HG02938 (cell line): ENCODE measurements around the gene THRB.

ENCODE experiments used
- ATAC-seq: cut with Tn5 transposase; IDR thresholded peaks from one replicate; pipeline ENCODE4 v1.9.1; 2021; ENCODE audit warnings: mild to moderate bottlenecking, moderate library complexity; ENCODE audit not compliant: unreplicated experiment

Gene THRB

DNA sequence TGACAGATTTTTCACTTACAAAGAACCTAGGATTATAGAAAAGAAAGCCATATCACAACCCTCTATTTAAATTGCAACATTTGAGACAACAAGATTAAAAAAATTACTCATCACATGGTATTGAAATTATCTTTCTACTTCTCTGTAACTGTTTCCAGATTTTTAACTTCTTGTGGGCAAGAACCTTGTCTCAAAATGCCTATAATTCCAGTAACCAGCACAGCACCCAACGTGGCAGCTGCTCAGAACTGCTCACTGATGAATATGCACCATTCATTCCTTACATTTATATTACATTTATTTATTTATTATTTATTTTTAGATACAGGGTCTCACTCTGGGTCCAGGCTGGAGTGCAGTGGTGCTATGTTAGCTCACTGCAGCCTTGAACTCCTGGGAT is 216.1 kb downstream of the THRB start:
- no peak for ATAC-seq

- no peak for ATAC-seq
Observed at GRCh38 chr3:24273491-24273890, 221.2 kb downstream of the THRB start.

- no peak for ATAC-seq
Observed at GRCh38 chr3:24272875-24273274, 221.8 kb downstream of the THRB start.

GRCh38 chr3:24272408-24272807 is 222.2 kb downstream of the THRB start:
- no peak for ATAC-seq

DNA sequence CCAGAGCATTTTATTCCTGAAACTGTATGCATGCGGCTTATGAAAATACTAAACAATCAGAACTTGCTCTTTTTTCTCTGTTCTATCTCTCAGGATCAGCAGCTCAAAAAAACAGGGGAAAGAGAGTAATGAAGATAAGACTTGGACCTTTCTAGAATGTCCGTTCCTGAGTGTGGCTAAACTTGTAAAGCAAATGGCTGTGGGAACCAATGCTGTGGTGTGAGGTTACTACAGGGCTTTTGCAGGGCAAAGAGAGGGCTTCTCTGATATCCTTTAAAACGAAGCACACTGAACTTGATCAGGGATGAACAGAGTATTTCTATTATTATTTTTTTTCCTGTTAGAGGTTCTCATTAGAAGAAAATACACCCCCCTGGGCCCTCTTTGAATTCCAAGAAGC is 223.4 kb downstream of the THRB start:
- ATAC-seq: no peak

DNA sequence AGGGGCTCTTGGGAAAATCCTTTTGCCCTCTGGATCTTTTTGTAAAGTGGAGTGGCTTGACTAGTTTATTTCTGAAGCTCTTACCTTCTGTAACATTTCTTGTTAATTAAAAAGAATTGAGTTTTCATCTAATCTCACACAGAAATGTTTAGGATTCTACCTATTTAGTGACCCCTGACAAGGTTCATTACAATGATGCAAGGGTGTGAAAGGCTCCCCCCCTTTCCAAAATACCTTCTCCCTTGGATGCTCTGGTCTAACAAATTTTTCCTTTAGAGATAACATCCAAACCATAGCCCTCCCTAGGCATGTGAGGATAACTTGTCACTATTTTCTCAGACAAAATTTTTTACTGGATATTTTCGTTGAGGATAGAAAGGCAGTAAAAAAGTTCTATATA is 223.9 kb downstream of the THRB start:
- no peak for ATAC-seq

DNA sequence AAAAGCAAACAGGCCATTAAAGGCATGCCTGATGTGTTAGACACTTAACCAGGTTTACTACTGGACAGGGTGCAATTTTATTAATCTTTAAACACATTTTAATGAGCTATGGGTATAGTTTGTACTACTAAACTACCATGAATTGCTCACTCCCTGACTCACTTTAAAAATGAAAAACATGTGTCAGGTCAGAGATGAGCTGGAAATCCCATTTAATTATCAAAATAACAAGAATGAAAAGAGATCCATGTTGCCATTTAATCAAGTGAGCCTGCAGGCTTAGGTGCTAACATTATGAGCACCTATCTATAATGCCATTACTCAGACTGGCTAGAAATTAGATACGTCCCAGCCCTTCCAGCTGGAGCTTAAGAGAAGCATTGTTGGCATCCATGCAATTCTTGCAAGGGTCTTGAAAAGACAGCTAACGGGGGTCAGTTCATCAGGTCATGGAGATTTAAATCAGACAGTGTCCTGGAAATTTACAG is 224.4 kb downstream of the THRB start:
- no peak for ATAC-seq

DNA sequence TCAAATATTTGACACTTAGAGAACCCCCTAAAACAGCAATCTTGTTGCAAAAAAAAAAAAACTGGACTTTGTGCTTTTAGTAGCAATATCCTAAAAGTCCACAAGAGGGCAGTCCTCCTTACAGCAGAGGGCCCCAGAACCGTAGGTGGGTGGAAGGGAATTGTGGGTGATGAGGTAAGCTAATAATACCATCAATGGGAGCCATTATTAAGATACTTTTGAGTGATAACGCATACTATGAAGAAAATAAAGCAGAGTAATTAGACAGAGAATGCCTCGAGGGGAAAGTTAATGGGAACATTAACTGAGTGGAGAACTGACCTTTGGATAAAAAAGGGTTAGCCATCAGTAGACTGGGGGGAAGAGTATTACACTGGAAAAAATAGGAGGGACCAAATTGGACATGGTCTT is 229.9 kb downstream of the THRB start:
- ATAC-seq: peak; percentile 81

DNA sequence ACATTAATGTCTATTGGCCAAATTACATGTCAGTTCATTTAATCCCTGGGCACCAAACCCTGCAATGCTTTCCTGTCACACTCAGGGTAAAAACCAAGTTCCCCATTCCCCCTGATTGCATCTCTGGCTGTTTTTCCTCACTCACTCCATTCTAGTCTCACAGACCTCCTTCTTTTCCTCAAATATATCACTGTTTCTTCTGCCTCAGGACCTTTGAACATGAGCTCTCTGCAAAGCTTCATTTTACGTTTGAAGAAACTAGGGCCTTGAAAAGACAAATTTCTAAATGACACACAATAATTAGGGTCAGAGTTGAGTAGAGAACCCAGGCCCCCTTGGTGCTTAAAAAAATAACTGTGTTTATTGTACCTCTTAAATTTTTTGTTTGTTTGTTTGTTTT is 230.6 kb downstream of the THRB start:
- ATAC-seq: no peak

DNA sequence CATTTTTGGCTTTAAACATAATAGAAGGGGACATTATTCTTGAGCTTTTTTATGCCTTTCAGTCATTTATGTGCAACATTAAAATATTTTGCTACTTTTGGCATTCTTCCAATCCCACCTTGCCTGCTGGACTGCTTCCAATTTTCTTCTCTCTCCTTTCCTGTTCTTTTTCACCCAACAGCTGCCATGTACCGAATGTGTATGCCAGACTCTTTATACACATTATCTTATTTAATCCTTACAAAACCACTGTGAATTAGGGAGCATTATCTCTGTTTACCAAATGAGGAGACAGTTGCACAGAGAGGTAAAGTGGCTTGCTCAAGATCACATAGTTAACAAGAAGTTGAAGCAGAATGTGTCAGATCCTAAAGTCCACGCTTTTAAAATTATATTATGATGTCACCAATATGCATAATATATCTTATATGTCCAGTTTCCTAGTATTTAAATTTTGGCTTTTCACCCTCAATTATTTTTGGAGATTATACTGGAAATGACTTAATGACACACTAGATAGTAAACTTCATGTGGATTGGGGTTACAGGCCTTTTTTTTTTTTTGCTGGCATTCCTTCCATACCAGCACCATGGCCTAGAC is 231.5 kb downstream of the THRB start:
- ATAC-seq: no peak

DNA sequence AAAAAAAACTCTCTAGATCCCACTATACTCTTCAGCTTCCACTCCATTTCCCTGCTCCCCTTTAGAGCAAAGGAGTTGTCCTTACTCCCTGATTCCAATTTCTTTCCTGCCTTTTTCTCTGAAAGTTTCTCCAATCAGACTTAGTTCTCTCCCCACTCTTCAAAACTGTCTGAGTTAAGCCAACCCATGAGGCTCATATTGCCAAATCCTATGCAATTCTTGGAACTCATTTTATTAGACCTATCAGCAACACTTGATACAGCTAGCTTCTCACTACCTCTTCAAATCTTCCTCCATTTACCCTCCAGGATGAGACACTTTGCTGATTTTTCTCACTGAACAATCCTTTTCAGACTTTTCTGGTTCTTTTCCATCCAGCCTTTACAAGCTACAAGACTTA is 233.1 kb downstream of the THRB start:
- ATAC-seq: no peak

GRCh38 chr3:24259901-24260512 is 234.6 kb downstream of the THRB start:
- ATAC-seq: peak; percentile 57

DNA sequence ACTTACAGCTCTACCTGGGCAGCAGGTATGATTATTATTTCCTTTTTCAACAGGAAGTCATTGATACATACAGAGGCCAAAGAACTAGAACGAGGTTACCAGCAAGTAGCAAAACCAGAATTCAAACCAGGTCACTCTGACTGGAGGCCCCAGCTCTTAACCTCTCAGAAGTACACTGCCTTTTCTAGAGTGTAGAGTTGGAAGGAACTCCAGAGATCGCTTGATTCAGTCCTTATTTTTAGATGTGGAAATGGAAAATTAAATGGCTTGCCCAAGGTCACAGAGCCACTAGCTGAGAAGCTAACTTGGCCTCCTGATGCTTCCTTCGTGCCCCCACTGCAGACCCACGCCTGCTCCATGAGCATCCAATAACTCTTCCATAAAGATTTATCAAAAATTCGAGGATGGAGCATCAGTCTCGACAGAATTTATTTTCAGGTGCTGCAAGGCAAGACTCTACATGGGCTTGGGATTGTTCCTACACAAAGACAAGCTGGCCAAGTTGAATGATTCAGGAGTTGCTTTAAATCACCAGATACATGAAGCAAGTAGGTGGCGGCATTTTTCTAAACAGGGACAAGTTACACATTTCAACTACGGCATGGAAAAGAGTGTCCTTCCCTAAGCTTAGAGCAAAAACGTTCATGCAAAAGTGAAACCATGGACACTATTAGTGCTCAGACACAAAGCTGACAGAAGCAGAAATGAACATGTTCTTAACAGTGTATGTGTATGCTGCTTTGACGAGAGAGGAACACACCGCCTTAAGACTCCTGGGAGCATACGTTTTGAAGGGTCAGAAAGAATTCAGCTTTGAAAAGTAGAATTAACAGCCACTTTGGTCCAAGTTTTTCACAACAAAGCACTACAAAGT is 235.7 kb downstream of the THRB start:
- no peak for ATAC-seq

DNA sequence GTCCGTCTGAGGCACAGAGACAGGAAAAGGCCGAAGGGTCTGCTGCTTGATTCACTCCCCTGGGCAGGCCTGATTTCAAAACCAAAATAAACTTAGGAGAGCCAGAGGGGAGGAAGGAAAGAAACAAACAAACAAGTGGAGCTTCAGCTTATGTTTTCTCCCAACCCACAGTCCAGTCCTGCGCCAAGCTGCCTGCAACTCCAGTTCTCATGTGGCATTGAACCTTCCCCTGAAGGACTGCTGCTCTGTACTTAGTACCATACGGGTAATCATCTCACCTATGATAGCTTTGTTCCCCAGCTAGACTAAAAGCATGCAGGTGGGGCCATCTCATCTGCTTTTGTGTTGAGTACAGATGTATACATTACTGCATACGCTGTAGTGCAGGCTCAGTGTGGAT is 236.4 kb downstream of the THRB start:
- ATAC-seq: no peak

DNA sequence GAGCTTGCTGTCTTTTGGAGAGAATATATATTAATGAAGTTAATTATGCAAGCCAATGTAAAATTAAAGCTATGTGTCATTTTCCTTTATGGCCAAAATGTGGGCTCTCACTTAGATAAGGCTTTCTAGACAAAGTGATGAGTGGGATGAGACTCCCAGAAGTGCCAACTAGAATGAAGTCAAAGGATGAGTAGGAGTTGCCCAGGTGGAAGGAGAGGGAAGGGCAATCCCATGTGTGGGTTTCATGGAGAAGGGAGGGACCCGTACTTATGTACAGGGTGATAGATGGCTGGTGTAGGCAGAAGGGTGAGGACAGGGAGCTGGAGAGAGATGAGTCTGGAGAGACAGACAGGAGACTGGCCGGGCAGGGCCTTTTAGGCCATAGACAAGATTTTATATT is 239.2 kb downstream of the THRB start:
- ATAC-seq: no peak

GRCh38 chr3:24254649-24255048 is 240.0 kb downstream of the THRB start:
- ATAC-seq: no peak

GRCh38 chr3:24253336-24253735 is 241.3 kb downstream of the THRB start:
- no peak for ATAC-seq

DNA sequence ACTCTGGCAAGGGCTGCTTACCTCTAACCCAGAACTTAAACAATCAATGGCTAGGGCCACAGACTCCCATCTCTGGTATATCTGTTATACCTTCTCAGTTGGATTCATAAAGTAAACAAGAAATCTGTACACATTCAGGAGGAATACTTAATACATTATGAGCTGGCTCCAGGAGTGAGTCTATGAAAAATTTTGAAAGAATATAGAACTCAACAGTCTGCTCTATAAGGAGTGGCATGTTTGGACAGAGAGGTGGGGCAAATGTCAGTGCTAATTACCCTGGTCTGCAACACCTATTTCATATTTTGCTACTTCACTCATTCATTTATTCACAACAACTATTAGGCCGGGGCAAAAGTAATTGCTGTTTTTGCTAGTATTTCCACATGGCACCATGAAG is 245.1 kb downstream of the THRB start:
- no peak for ATAC-seq

GRCh38 chr3:24245056-24245455 is 249.6 kb downstream of the THRB start:
- ATAC-seq: no peak

DNA sequence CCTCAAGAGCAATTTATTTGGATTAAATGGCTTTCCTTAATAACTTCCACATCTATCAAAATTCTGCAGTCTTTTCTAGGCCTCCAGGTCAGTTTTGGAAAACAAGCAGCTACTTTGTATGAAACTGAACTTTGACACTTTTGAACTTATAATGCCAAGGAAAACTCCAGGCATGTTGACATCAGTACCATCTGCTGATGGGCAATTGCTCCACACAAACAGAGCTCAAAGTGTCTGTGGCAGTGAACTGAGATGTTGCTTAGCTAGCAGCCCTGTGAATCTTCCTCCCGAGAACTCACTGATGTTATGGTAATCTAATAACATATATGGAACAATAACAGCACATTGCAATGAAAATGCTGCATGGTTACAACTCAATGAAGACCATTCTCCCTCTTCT is 250.2 kb downstream of the THRB start:
- no peak for ATAC-seq

GRCh38 chr3:24242012-24242698 is 252.5 kb downstream of the THRB start:
- ATAC-seq: no peak
